ENCODE measurements around the gene NXPE3.
"Not testable (repeated sequence)": the region's sequence is repeated elsewhere in the genome, so short reads cannot be mapped to it uniquely, and the experiment has no call there.

NXPE3 gene

GRCh38 chr3:101779047-101779821 is at the start of gene NXPE3:
Gene NXPE3 (plus strand): TSS chr3:101779211. CDS start chr3:101785597, 6,386 bp downstream.
- DNase-seq = peak; percentile 80

- no peak for DNase-seq
Measured at GRCh38 chr3:101729586-101729985, 49.4 kb upstream of the NXPE3 start.

- DNase-seq = no peak
Measured at GRCh38 chr3:101730839-101731238, 48.2 kb upstream of the NXPE3 start.

GRCh38 chr3:101732240-101732641 is 46.8 kb upstream of the NXPE3 start:
- no peak for DNase-seq

GRCh38 chr3:101735833-101736232 is 43.2 kb upstream of the NXPE3 start:
- no peak for DNase-seq

- not testable (repeated sequence) for DNase-seq
Measured at GRCh38 chr3:101741914-101742313, 37.1 kb upstream of the NXPE3 start.

- no peak for DNase-seq
Measured at GRCh38 chr3:101744811-101745210, 34.2 kb upstream of the NXPE3 start.

- not testable (repeated sequence) for DNase-seq
Measured at GRCh38 chr3:101745934-101746333, 33.1 kb upstream of the NXPE3 start.

GRCh38 chr3:101753386-101754113 is 25.5 kb upstream of the NXPE3 start:
- not testable (repeated sequence) for DNase-seq

GRCh38 chr3:101758224-101758623 is 20.8 kb upstream of the NXPE3 start:
- DNase-seq = no peak

GRCh38 chr3:101762041-101762646 is 16.9 kb upstream of the NXPE3 start:
- DNase-seq = no peak

GRCh38 chr3:101777745-101778281 is 1.2 kb upstream of the NXPE3 start:
- not testable (repeated sequence) for DNase-seq

- no peak for DNase-seq
Measured at GRCh38 chr3:101778385-101779046, 495 bp upstream of the NXPE3 start.

GRCh38 chr3:101779822-101780381 is 891 bp downstream of the NXPE3 start:
- no peak for DNase-seq

GRCh38 chr3:101780661-101781060 is 1.6 kb downstream of the NXPE3 start:
- peak; percentile 89 for DNase-seq

- DNase-seq = no peak
Measured at GRCh38 chr3:101781166-101781565, 2.2 kb downstream of the NXPE3 start.

GRCh38 chr3:101784855-101785613 is 6.0 kb downstream of the NXPE3 start:
- DNase-seq = no peak

GRCh38 chr3:101791778-101792177 is 12.8 kb downstream of the NXPE3 start:
- DNase-seq = no peak

- no peak for DNase-seq
Measured at GRCh38 chr3:101796077-101796680, 17.2 kb downstream of the NXPE3 start.

GRCh38 chr3:101801174-101801573 is 22.2 kb downstream of the NXPE3 start:
- DNase-seq = no peak

- DNase-seq = no peak
Measured at GRCh38 chr3:101802179-101802578, 23.2 kb downstream of the NXPE3 start.

All from HCEC 1CT (cell line).